PC-3 (cell line): ENCODE data around the gene LINGO3.
A peak's percentile ranks its signal among the peaks of the same experiment; 100 is the strongest.

Experiments
- CTCF ChIP-seq: fragments of 300-600 bp; sonication (generic); conservative IDR thresholded peaks from 2 replicates; pipeline ENCODE4 v1.5.1; 2017; ENCODE audit warnings: antibody characterized with exemption, low read depth, mild to moderate bottlenecking, low read length
- EZH2 ChIP-seq: fragments of 300-600 bp; sonication (generic); IDR thresholded peaks from one replicate; pipeline ENCODE4 v1.6.1; 2017; ENCODE audit warnings: antibody characterized with exemption, mild to moderate bottlenecking, low read length; ENCODE audit not compliant: unreplicated experiment

GRCh38 chr19:2315818-2316353 is 7.9 kb upstream of the LINGO3 start:
- TF ChIP-seq CTCF (peak; percentile 67), EZH2 (no peak)
